PC-3 (cell line): ENCODE data around the gene MRPL24.

ENCODE experiments used
- CTCF ChIP-seq: fragments of 300-600 bp; sonication (generic); conservative IDR thresholded peaks from 2 replicates; pipeline ENCODE4 v1.5.1; 2017; ENCODE audit warnings: antibody characterized with exemption, low read depth, mild to moderate bottlenecking, low read length
- EZH2 ChIP-seq: fragments of 300-600 bp; sonication (generic); IDR thresholded peaks from one replicate; pipeline ENCODE4 v1.6.1; 2017; ENCODE audit warnings: antibody characterized with exemption, mild to moderate bottlenecking, low read length; ENCODE audit not compliant: unreplicated experiment
- EZH2phosphoT487 ChIP-seq: fragments of 300-600 bp; sonication (generic); IDR thresholded peaks from 2 replicates; pipeline ENCODE4 v1.6.1; 2018; ENCODE audit warnings: mild to moderate bottlenecking, antibody characterized with exemption, low read length, borderline replicate concordance

- TF ChIP-seq CTCF (no peak), EZH2phosphoT487 (no peak), EZH2 (no peak)
Measured at GRCh38 chr1:156714830-156715229, 26.1 kb downstream of the MRPL24 start.
